SW480 (cell line): ENCODE results near the gene LRP2.
"Not testable (repeated sequence)": the region's sequence is repeated elsewhere in the genome, so short reads cannot be mapped to it uniquely, and the experiment has no call there.

ENCODE experiments used
- DNase-seq: peaks from one replicate; pipeline ENCODE4 v3.0.0-alpha.2; 2016; ENCODE audit warnings: low spot score

The LRP2 gene

DNA sequence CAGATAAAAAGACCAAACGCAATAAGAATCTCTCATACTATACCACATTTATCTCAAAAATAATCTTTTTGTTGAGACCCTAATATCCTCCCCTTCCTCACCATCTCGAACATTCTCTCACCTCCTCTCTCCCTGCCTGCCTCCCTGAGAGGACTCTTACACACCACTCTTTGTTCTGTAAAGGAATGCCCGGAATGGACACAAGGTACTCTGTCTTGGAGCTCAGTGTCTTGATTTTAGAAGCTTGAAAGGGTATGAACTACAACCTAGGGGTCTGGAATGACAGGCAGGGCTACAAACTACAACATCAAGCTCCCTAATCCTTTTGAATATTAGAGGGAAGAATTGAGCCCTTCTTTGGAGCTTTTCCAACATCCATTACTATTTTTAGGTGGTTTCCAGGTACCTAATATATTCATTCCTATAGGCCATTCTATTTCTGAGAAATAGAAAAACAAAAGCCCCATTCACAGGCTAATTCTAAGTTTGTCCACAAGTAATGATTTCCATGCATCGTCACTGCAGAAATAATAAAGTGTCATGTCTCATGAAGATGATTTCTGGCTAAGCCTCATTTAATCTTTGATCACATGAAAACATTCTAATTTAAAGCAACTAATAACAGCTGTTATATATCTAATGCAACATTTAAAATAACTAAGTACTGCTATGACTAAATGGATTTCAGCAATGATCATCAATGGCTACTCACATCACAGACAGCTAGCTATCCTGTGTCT lies 60.6 kb downstream of the LRP2 start:
- no peak for DNase-seq

- no peak for DNase-seq
These were observed 61.5 kb downstream of the LRP2 start for GRCh38 chr2:169300636-169301530.

DNA sequence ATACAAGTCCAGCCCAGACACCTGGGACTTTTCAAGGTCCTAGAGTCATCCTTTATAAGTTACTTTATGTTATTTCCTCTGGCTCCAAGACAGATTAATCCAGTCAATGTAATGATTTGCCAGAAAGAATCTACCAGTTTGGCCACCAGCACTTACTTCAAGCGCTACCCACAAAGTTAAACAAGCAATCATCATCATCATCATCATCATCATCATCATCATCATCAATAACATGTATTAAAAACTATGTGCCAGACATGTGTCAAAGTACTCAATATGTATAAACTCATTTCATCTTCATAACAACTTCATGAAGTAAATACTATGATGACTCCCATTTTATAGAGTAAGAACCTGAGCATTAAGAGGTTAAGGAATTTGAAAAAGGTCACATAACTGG lies 64.3 kb downstream of the LRP2 start:
- DNase-seq = no peak

DNA sequence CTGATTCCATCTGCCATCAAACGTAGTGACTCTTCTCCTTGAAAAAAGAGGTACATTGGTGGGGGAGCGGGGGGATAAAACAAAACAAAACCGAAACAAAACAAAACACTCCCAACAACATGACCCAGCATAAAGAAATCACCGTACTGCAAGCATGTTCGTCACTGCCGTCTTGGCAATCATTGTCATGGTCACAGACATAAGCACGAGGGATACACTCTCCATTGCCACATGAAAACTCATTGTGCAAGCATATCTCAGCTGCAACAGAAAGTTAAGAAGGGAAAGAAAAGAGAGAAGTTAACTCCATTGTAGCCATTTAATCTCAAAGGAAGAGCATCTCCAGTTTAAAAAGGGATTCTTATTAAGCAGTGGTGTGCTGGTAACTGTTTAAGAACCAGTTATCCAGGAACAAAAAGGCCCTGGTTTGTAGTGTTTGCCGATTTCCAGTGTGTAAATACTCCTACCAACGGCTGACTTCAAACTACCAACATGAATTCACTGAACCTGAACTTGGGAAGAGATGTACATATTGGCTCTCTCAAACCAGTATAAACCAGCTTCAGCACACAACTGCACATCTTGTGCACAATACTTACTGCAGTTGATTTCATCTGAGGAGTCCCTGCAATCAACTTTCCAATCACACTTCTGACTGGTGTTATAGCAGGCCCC lies 68.2 kb downstream of the LRP2 start:
- no peak for DNase-seq

- DNase-seq = no peak
These were observed 70.8 kb downstream of the LRP2 start for GRCh38 chr2:169291517-169291916.

GRCh38 chr2:169290433-169290832 lies 71.9 kb downstream of the LRP2 start:
- no peak for DNase-seq

GRCh38 chr2:169287666-169288065 lies 74.7 kb downstream of the LRP2 start:
- DNase-seq = no peak

- DNase-seq = no peak
These were observed 75.6 kb downstream of the LRP2 start for GRCh38 chr2:169286624-169287231.

GRCh38 chr2:169285531-169286235 lies 76.7 kb downstream of the LRP2 start:
- no peak for DNase-seq

- no peak for DNase-seq
These were observed 81.8 kb downstream of the LRP2 start for GRCh38 chr2:169280502-169280901.

GRCh38 chr2:169275696-169276444 lies 86.5 kb downstream of the LRP2 start:
- DNase-seq = peak; percentile 28

DNA sequence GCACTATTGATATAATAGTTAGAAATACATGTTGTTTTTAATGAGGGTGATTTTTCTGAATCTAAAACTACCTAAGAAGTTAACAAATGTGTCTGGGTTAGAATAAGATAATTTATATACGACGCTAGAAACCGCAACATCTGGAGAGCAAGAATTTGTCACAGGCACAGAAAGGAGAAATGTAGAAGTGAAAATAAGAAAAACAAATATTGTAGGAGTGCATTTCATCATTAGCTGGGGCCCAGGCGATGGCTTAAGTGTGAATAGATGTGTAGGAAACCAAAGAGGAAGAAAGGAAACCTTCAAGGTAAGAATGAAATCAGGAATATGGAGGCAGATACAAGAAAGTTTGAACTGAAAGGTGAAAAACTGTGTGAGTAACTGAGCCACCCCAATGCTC lies 90.3 kb downstream of the LRP2 start:
- DNase-seq = no peak

GRCh38 chr2:169270574-169270973 lies 91.8 kb downstream of the LRP2 start:
- not testable (repeated sequence) for DNase-seq

- no peak for DNase-seq
These were observed 96.7 kb downstream of the LRP2 start for GRCh38 chr2:169265591-169265990.

DNA sequence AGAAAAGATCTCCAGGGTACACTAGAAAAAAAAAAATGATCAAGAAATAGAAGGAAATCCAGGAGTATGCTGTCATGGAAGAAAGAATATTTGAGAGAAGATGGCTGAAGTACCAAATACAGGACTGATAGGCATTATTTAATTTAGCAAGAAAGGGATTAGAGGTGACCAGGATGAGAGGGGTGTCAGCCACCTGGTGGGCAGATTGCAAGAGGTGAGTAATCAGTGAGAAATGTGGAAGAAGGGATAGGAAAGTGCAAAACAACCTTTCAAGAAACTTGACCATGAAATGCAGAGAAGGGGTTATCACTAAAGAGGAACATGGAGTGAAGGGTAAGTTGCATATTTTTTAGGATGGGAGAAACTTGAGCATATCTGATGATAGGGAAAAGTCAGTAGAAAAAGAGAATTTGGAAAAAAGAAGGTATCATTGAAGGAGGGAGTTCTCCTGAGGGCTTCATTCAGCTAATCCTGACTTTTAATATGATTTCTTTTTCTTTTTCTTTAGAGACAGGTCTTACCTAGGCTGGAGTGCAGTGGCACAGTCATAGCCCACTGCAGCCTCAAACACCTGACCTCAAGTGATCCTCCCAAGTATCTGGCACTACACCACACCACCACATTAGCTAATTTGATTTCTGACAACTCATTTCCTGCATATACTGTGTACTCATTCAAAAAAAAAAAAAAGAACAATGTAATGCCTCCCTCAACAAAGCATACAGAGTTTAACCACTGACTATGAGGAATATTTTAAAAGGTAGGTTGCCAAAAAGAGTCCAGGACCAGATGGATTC lies 101.3 kb downstream of the LRP2 start:
- peak; percentile 10 for DNase-seq

- DNase-seq = no peak
These were observed 102.1 kb downstream of the LRP2 start for GRCh38 chr2:169260246-169260645.

DNA sequence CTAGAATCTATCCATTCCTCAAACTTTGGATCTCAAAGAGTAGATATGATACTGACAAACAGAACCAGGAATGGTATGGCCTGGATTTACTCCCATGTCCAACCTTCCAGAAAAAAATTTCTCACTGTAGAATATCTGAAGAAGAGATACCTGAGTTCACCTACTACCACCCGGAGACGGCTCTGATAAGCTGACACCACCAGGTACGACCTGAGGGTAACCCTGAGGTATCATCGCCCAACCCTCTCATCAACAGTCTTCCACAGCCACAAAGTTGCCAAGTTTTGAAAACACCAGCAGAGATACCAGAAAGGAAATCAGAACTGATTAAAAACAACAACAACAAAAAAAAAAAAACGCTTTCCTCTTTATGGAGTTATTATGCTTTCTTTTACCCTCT lies 102.9 kb downstream of the LRP2 start:
- DNase-seq = no peak

DNA sequence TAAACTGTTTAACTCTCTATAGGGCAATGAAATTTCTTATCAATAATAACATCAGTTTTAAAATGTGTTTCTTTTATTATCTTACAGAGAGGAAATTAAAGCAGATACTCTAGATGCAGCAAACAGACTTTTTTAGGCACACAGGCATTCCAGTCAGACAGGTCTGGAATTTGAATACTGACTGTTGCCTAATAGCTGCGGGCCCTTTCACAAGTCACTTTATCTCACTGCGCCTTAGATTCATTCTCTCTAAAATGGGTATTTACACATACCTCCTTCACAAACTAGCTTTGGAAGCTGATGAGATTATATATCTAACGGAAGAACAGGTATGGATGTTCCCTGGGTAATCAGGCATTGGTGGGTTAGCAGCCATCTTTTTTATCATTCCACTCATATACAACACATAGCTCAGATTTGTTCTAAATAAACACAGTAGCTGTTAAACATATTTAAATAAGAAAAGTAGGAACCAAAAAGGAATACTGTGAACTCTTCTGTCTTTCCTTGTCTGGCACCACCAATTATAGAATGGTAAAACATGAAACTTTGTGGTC lies 104.2 kb downstream of the LRP2 start:
- DNase-seq = no peak

- DNase-seq = no peak
These were observed 107.6 kb downstream of the LRP2 start for GRCh38 chr2:169254774-169255173.

GRCh38 chr2:169247211-169247610 lies 115.1 kb downstream of the LRP2 start:
- DNase-seq = no peak
